RPMI7951 (cell line): ENCODE measurements around the gene SLC25A40. TPM values are rescaled to one million over a fixed set of nuclear protein-coding genes. Genes with fewer than 3 reads are reported as not detected.
A peak's percentile ranks its signal among the peaks of the same experiment; 100 is the strongest.
"Not testable (repeated sequence)": the region's sequence is repeated elsewhere in the genome, so short reads cannot be mapped to it uniquely, and the experiment has no call there.

Experiments used
- DNase-seq: peaks from one replicate; pipeline ENCODE4 v3.0.0-alpha.2; 2012; ENCODE audit warnings: low read depth
- total RNA-seq: library from RNA; depleted of rRNA; stranded (reverse); fragments of >200 nt; shearing (Covaris generic); gene quantifications from 2 replicates; pipeline ENCODE4 v1.2.3, GENCODE V29; 2014

The SLC25A40 gene
- total RNA-seq, 1 experiment from 2014 or later, result 28.8 TPM

- DNase-seq, result no peak
These were observed 3.8 kb downstream of the SLC25A40 start for GRCh38 chr7:87872346-87872745.

- DNase-seq, result no peak
These were observed 5.7 kb downstream of the SLC25A40 start for GRCh38 chr7:87870471-87870870.

GRCh38 chr7:87866533-87866932, 9.6 kb downstream of the SLC25A40 start:
- DNase-seq, result not testable (repeated sequence)

GRCh38 chr7:87866089-87866488, 10.1 kb downstream of the SLC25A40 start:
- DNase-seq, result no peak

DNA sequence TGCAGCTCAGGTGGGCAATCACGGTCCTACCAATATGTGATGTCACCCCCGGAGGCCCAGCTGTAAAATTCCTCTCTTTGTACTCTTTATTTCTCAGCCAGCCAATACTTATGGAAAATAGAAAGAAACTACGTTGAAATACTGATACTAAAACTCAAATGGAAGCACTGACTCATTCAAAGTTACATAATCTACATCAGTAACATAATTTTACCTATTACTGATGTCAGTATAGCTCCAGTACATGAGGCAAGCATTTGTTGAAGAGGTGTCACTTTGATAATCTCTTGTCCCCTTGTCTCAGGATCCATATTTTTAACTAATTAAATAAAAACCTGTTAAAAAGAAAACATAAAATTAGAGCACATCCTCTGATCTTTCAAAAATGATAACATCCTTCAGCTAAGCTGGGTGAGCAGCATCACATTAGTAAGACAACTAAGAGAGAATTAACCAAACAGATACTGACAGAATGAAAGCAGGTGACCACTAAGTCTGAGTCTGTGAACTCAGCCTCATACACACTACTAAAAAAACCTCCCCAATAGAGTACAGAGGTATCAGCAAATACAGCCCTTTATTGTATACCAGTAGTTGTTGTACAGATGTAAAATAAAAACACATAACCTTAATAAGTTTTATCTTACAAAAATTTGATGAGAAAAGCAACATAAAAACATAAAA, 17.6 kb downstream of the SLC25A40 start:
- no peak for DNase-seq

GRCh38 chr7:87853237-87853864, 22.8 kb downstream of the SLC25A40 start:
- DNase-seq, result peak; percentile 69

- no peak for DNase-seq
These were observed 23.9 kb downstream of the SLC25A40 start for GRCh38 chr7:87852306-87852705.

DNA sequence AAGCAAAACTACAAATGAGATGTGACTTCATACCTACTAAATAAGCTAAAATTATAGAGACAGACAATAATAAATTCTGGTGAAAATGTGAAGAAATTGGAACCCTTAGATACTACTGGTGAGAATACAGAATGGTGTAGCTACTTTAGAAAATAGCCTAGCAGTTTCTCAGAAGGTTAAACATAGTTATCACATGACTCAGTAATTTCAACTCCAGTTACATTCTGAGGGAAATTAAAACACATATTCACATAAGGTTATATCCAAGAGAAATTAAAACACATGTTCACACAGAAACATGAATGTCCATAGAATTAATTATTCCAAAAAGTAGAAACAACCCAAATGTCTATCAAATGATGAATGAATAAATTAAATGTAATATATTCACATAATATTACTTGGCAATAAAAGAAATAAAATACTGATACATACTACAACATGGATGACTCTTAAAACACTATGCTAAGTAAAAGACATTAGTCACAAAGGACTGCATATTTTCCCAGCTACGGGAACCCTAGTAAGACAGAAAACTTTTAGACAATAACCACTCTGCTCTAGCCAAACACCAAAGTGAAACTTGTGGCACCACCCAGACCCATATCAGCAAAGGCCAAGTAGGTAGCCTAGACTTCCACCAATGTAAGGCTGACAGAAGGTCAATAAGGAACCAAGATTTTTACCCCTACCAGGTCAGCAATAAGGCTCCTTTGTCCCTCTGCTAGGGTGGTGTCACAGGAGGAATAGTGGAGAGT, 25.1 kb downstream of the SLC25A40 start:
- DNase-seq, result no peak

- DNase-seq, result no peak
These were observed 38.6 kb downstream of the SLC25A40 start for GRCh38 chr7:87837597-87837996.

GRCh38 chr7:87833130-87833529, 43.0 kb downstream of the SLC25A40 start:
- no peak for DNase-seq

- no peak for DNase-seq
These were observed 45.1 kb downstream of the SLC25A40 start for GRCh38 chr7:87831097-87831496.

DNA sequence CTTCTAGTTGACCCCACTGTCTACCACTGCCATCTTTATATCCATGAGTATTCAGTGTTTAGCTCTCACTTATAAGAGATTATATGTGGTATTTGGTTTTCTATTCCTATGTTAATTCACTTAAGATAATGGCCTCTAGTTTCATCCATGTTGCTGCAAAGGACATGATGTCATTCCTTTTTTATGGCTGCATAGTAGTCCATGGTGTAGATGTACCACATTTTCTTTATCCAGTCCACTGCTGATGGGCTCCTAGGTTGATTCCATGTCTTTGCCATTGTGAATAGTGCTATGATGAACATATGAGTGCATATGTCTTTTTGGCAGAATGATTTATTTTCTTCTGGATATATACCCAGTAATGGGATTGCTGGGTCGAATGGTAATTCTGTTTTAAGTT, 47.8 kb downstream of the SLC25A40 start:
- not testable (repeated sequence) for DNase-seq

GRCh38 chr7:87825369-87825768, 50.8 kb downstream of the SLC25A40 start:
- peak; percentile 32 for DNase-seq

- DNase-seq, result not testable (repeated sequence)
These were observed 54.1 kb downstream of the SLC25A40 start for GRCh38 chr7:87822056-87822455.

DNA sequence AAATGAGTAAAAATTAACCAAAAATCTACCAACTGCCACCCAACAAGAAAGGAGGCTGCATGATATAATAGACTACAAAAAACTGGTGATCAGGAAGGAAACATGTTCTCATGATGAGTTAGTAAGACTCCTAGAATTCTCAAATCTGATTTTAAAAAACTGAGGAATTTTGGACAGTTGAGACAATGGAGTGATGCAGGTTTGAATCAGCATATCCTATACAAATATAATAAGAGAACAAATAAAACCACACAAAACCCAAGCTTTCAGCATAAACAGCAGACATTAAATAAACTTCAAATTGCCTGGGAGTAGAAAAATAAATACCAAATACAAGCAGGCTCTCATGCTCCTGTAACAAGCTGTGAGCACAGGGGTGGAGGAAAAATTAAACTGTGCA, 57.8 kb downstream of the SLC25A40 start:
- DNase-seq, result no peak

GRCh38 chr7:87816389-87816788, 59.8 kb downstream of the SLC25A40 start:
- no peak for DNase-seq

GRCh38 chr7:87810726-87811125, 65.4 kb downstream of the SLC25A40 start:
- DNase-seq, result no peak

DNA sequence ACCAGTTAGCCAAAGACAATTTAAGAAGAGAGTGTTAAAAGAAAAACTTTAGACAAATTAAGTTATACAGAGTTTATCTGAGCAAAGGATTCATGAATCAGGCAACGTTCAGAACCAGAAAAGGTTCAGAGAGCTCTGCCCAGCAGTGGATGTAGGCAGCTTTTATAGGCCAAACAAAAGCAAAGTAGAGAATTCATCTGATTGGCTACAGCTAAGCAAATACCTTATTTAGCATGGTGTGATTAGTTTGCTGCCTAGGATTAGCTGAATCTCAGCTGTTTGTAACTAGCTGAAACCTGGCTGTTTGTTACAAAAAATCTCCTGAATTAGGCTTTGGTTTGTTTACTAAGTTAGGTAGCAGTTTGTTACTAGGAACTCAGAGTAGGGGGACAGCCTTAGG, 66.0 kb downstream of the SLC25A40 start:
- DNase-seq, result no peak

DNA sequence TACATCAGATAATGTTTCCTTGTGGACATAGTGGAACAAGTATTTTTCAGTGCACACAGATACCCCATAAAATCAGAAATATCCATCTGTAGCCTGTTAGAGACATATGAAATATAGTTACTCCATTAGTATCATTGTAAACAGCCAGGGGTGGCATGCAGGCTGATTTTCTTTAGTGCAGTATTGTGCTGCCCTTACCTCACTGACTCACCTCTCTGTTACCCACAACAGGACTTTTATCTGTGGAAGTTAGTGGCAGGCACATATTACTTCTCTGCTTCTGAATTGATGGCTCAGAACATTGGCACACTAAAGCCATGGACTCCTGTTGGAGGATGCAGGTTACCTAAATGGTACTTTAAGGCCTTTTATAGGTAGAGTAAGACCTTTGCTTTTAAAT, 70.0 kb downstream of the SLC25A40 start:
- no peak for DNase-seq

DNA sequence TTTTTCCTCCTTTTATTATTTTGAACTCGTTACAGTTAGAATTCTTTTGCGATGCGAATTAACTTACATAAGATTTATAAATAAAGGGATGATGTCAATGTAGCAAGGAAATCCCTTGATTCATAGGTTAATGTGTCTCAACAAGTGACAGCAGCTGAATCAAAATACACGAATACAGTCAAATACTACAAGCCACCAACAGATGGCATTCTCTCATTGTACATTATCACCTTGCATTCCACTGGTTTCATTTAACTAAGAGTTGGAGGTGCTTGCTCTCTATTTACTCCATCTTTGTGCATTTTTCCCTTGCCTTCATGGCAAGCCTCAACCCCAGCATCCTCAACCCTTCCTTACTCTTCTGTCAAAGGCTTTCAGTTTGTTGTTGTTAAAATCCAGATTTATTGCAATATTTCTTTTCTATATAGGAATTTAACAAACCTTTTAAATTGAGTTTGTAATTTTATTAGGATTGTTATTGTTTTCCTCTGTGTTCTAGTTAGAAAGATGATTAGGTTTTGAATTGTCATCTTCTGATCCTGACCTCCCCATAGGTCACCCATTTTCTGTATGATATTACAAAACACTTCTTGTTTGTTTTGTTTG, 78.3 kb downstream of the SLC25A40 start:
- DNase-seq, result peak; percentile 50

DNA sequence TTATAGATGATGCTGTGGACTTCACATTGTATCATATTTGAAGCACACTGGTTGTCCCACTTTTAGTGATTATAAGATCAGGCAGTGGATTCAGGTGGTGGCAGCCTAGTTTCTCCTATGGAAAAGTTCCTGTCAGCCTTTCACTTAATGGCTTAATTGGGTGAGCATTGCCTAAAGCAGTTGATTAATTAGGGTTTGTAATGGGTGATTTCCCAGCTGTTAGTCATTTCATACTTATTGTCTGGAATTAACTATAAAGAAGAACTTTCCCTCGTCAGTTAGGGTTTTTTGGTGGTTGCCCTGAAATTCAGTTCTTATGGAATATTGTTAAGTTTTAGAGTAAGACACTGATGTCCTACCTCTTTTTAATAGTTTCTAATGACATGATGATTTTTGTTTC, 78.8 kb downstream of the SLC25A40 start:
- no peak for DNase-seq

GRCh38 chr7:87785368-87785995, 90.7 kb downstream of the SLC25A40 start:
- no peak for DNase-seq
